HepG2 (cell line): Measurements from ENCODE around the gene CDC25C. TPM values are rescaled to one million over a fixed set of nuclear protein-coding genes. Genes with fewer than 3 reads are reported as not detected.

Experiments
- AHR ChIP-seq: IDR thresholded peaks from 2 replicates; pipeline ENCODE4 v1.6.1; 2018; ENCODE audit warnings: missing genetic modification reagents, missing compliant biosample characterization
- IKZF1 ChIP-seq: fragments of 450-650 bp; IDR thresholded peaks from 2 replicates; pipeline ENCODE4 v1.7.1; 2016
- KLF9 ChIP-seq: IDR thresholded peaks from 2 replicates; pipeline ENCODE4 v1.6.1; 2016; ENCODE audit warnings: low read depth
- MBD4 ChIP-seq: IDR thresholded peaks from 2 replicates; pipeline ENCODE4 v1.6.1; 2012; ENCODE audit warnings: low read length, inconsistent platforms, borderline replicate concordance
- NFKBIZ ChIP-seq: IDR thresholded peaks from 2 replicates; pipeline ENCODE4 v1.6.1; 2018; ENCODE audit warnings: missing genetic modification reagents, missing compliant biosample characterization
- PRDM10 ChIP-seq: sonication (generic); formaldehyde crosslinking; IDR thresholded peaks from 2 replicates; pipeline ENCODE4 v1.4.0; 2020; ENCODE audit warnings: low read depth, missing genetic modification reagents
- REPIN1 ChIP-seq: sonication (generic); formaldehyde crosslinking; IDR thresholded peaks from 2 replicates; pipeline ENCODE4 v1.8.0; 2022; ENCODE audit warnings: missing genetic modification reagents, low read depth, mild to moderate bottlenecking, borderline replicate concordance
- SALL2 ChIP-seq: sonication (generic); formaldehyde crosslinking; IDR thresholded peaks from 2 replicates; pipeline ENCODE4 v1.8.1; 2023; ENCODE audit warnings: mild to moderate bottlenecking, missing genetic modification reagents, inconsistent platforms
- WIZ ChIP-seq: sonication (generic); formaldehyde crosslinking; IDR thresholded peaks from 2 replicates; pipeline ENCODE4 v1.5.1; 2020; ENCODE audit warnings: mild to moderate bottlenecking, missing genetic modification reagents
- ZNF276 ChIP-seq: sonication (generic); formaldehyde crosslinking; IDR thresholded peaks from 2 replicates; pipeline ENCODE4 v1.4.0; 2020; ENCODE audit warnings: mild to moderate bottlenecking, low read depth, missing genetic modification reagents
- ZNF784 ChIP-seq: sonication (generic); formaldehyde crosslinking; IDR thresholded peaks from 2 replicates; pipeline ENCODE4 v1.5.1; 2020; ENCODE audit warnings: missing genetic modification reagents, mild to moderate bottlenecking, borderline replicate concordance
- ZNF792 ChIP-seq: IDR thresholded peaks from 2 replicates; pipeline ENCODE4 v1.6.1; 2016
- polyA plus RNA-seq, 8 experiments: library from polyadenylated mRNA; depleted of rRNA in 3 of 8; stranded (reverse) in 7 of 8; unstranded in 1 of 8; fragments of >200 nt; fragmentation: Illumina TruSeq in 4 of 8; extraction: Trizol in 4 of 8; gene quantifications; 2 replicates each; pipeline versions ENCODE4 v1.2.1 to v1.2.3, GENCODE V29; 2011 to 2016; ENCODE audit warnings: low read depth in 4 of 8, missing spikeins in 1 of 8, mixed read lengths in 1 of 8; ENCODE audit not compliant: insufficient read depth in 1 of 8
- total RNA-seq, 5 experiments: library from RNA; depleted of rRNA; stranded (reverse); fragments of >200 nt; fragmentation: Illumina TruSeq; extraction: Trizol; gene quantifications; 2 replicates each; pipeline ENCODE4 v1.2.3, GENCODE V29; 2016; ENCODE audit warnings: low read depth in 1 of 5
- TF ChIP-seq, protein P1 (sequence below): sonication (generic); formaldehyde crosslinking; IDR thresholded peaks from 2 replicates; pipeline ENCODE4 v1.8.0; 2022; ENCODE audit warnings: low read depth, missing genetic modification reagents
- TF ChIP-seq, protein P2 (sequence below), 2 experiments: sonication (generic) in 1 of 2; formaldehyde crosslinking in 1 of 2; IDR thresholded peaks; 2 replicates each; pipeline versions ENCODE4 v1.4.0 to v1.6.1; 2016 to 2020; ENCODE audit warnings: borderline replicate concordance in 1 of 2, low read depth in 1 of 2, mild to moderate bottlenecking in 1 of 2, missing genetic modification reagents in 1 of 2
- TF ChIP-seq, protein P3 (sequence below): IDR thresholded peaks from 2 replicates; pipeline ENCODE4 v1.6.1; 2016; ENCODE audit warnings: low read depth, borderline replicate concordance

The CDC25C gene
- total and polyA plus RNA-seq, 2 of the 13 experiments (the other 11 are each of a cell fraction or from before 2014, with no cell fraction given): 17.7 to 27.6 TPM

GRCh38 chr5:138352071-138352721, 20.6 kb upstream of the CDC25C start, which contains the start of gene KDM3B (continued):
- 0 out of 2 replicates have a peak, but pooled peaks have one; percentile 78 for TF ChIP-seq PRDM10 (CRISPR knock-in tag)
- peak; percentile 89 for TF ChIP-seq REPIN1
- TF ChIP-seq ZNF792 (CRISPR knock-in tag): 0 out of 2 replicates have a peak, but pooled peaks have one; percentile 19
- 0 out of 2 replicates have a peak, but pooled peaks have one; percentile 9 for TF ChIP-seq KLF9 (CRISPR knock-in tag)
- peak; percentile 25; the same call in 1 of the 2 replicates for TF ChIP-seq NFKBIZ (CRISPR knock-in tag)
- TF ChIP-seq MBD4: no peak
- TF ChIP-seq, protein P1, sequence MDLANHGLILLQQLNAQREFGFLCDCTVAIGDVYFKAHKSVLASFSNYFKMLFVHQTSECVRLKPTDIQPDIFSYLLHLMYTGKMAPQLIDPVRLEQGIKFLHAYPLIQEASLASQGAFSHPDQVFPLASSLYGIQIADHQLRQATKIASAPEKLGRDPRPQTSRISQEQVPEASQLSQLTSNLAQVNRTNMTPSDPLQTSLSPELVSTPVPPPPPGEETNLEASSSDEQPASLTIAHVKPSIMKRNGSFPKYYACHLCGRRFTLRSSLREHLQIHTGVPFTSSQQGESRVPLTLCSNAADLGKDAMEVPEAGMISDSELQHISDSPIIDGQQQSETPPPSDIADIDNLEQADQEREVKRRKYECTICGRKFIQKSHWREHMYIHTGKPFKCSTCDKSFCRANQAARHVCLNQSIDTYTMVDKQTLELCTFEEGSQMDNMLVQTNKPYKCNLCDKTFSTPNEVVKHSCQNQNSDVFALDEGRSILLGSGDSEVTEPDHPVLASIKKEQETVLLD (CRISPR knock-in tag): peak; percentile 77; the same call in 1 of the 2 replicates
- TF ChIP-seq, protein P2, sequence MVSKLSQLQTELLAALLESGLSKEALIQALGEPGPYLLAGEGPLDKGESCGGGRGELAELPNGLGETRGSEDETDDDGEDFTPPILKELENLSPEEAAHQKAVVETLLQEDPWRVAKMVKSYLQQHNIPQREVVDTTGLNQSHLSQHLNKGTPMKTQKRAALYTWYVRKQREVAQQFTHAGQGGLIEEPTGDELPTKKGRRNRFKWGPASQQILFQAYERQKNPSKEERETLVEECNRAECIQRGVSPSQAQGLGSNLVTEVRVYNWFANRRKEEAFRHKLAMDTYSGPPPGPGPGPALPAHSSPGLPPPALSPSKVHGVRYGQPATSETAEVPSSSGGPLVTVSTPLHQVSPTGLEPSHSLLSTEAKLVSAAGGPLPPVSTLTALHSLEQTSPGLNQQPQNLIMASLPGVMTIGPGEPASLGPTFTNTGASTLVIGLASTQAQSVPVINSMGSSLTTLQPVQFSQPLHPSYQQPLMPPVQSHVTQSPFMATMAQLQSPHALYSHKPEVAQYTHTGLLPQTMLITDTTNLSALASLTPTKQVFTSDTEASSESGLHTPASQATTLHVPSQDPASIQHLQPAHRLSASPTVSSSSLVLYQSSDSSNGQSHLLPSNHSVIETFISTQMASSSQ (IDR thresholded peaks at IDR 0.05; ENCODE audit: low read depth): no peak
- TF ChIP-seq, protein P2 (CRISPR knock-in tag; IDR thresholded peaks at IDR 0.05; ENCODE audit: borderline replicate concordance): peak; percentile 60; the same call in 1 of the 2 replicates
- TF ChIP-seq AHR (CRISPR knock-in tag): peak; percentile 34; the same call in 1 of the 2 replicates
- TF ChIP-seq ZNF784 (CRISPR knock-in tag): peak; percentile 85; the same call in 1 of the 2 replicates
- 0 out of 2 replicates have a peak, but pooled peaks have one; percentile 29 for TF ChIP-seq SALL2
- TF ChIP-seq IKZF1: no peak
- 0 out of 2 replicates have a peak, but pooled peaks have one; percentile 1 for TF ChIP-seq WIZ
- peak; percentile 54; the same call in 1 of the 2 replicates for TF ChIP-seq ZNF276
- TF ChIP-seq, protein P3, sequence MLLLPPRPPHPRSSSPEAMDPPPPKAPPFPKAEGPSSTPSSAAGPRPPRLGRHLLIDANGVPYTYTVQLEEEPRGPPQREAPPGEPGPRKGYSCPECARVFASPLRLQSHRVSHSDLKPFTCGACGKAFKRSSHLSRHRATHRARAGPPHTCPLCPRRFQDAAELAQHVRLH (CRISPR knock-in tag): peak; percentile 89; the same call in 1 of the 2 replicates
